HG03108 (cell line): Measurements from ENCODE around the gene ELL.
A peak's percentile ranks its signal among the peaks of the same experiment; 100 is the strongest.

Experiments used
- ATAC-seq: cut with Tn5 transposase; IDR thresholded peaks from one replicate; pipeline ENCODE4 v1.9.1; 2021; ENCODE audit warnings: moderate library complexity; ENCODE audit not compliant: unreplicated experiment

Gene ELL

DNA sequence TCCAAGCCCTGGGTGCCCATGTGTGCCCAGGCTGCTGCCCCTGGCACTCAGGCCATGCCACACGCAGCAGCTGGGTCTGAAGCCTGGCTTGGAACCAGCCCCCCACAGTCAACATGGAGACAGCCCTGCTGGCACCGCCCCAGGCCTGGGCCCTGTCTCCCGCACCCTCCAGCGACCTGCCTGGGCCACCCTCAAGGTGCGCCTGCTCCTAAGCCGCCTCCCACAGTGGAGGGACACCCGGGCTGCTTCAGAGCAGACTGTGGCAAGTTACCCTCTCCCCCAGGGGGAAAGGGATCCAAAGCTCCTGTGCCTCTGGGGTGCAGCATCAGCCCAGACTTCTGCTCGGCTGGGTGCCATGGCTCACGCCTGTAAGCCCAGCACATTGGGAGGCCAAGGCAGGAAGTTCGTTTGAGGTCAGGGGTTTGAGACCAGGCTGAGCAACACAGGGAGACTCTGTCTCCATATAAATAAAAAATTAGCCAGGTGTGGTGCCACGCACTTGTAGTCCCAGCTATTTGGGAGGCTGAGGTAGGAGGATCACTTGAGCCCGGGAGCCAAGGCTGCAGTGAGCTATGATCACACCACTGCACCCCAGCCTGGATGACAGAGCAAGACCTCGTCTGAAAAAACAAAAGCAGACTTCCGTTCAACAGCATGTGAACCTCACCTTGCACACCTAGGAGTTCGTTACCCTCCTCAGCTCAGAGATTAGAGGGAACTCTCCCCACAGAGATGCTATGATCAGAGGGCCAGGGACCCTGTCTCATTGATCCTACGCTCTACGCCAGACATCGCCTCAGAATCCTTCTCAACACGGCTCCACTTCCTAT lies 15.6 kb downstream of the ELL start:
- ATAC-seq: no peak

- no peak for ATAC-seq
Observed at GRCh38 chr19:18504886-18505610, 16.8 kb downstream of the ELL start.

- ATAC-seq: peak; percentile 57
Observed at GRCh38 chr19:18503971-18504885, 17.6 kb downstream of the ELL start.

DNA sequence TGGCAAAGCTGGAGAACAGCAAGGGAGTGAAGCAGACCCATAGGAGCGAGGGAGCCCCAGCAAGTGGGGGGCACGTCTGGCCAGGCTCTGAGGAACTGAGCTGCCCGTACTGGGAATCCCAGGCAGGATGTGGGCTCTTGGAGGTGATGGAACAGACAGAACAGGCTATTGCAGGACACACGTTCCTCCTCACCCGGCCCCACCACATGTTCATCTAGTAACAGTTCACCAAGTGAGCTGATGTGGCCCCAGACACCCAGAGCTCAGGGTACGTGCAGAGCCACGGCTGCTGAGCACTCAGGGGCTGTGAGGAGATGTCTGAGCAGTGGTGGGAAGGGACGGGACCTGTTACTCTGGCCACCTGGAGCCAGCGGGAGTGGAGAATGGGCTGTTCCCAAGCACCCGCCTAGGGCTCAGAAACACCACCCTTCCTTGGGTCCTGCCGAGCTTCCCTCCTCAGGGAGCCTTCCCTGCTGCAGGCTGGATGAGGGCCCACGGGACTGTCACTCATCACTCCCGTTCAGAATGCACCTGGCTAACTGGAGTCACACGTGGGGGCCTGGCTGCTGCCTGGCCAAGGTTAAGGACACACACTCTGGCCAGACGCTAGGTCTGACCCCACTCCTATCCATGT lies 18.4 kb downstream of the ELL start:
- ATAC-seq: no peak

- no peak for ATAC-seq
Observed at GRCh38 chr19:18502638-18503294, 19.1 kb downstream of the ELL start.

DNA sequence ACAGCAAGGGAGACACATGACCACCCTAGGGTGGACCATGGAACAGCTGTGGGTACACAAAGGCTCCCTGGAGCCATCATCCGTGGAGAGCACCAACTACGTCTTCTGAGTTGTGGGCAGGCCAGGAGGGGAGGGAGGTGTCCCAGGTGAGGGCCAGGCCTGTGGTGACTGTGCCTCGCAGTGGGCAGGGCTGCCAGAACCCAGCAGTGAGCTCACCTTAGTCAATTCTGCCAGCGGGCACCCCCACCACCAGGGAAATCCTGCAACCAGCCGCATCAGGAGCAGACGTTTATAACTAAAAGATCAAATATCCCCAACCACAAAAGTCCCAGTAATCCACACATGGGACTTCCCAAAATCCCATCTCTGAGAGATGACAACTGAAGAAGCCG lies 19.6 kb downstream of the ELL start:
- ATAC-seq: no peak

GRCh38 chr19:18501832-18502231 lies 20.0 kb downstream of the ELL start:
- no peak for ATAC-seq

- ATAC-seq: no peak
Observed at GRCh38 chr19:18501351-18501750, 20.5 kb downstream of the ELL start.

- no peak for ATAC-seq
Observed at GRCh38 chr19:18500799-18501198, 21.1 kb downstream of the ELL start.

DNA sequence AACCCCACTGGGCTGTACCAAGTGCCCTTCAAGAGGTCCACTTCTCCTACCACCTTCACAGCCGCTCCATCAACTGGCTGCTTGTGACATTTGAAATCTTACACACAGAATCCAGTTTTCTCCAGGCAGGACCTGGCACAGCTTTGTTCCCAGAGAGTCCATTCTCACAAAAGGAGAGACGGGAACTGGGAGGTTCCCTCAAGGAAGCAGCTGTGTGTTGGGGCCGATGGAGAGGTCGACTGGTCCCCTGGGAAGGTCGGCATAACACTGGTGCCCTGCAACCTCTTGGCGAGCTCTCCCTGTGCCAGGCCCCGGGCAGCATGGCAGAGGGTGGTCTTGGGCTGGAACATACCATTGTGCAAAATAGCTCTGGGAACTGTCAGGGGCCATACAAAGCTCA lies 21.5 kb downstream of the ELL start:
- ATAC-seq: no peak

DNA sequence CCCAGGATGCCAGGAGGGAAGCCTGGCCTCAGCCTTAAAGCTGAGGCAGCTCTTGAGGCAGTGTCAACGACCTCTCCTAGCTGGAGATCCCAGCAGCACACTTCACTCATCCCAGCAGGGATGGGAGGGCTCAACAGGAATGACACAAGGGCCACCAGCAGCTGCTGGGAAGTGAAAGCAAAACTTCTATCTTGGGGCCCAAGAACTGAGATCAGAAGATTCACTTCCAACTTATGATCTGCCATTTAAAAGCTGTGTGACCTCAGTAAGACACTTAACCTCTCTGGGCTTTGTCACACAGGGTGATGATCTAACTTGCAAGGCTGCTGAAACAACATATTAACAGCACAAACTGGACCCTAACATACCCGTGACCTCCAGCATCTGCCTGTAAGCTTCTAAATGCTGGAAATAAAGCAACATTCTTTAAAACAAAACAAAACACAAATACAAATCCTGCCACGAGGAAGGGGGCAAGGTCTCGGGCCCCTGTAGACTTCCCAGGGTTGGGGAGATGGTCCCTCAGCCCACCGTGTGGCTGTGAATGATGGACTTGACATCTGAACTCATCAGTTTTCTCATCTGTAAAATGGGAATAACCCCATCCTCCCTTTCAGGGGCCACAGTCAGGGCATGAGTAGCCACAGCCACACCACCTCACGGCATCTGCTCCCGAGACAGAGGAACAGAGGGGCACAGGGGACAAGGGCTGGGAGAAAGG lies 22.7 kb downstream of the ELL start:
- ATAC-seq: no peak

- no peak for ATAC-seq
Observed at GRCh38 chr19:18496980-18497256, 25.0 kb downstream of the ELL start.

DNA sequence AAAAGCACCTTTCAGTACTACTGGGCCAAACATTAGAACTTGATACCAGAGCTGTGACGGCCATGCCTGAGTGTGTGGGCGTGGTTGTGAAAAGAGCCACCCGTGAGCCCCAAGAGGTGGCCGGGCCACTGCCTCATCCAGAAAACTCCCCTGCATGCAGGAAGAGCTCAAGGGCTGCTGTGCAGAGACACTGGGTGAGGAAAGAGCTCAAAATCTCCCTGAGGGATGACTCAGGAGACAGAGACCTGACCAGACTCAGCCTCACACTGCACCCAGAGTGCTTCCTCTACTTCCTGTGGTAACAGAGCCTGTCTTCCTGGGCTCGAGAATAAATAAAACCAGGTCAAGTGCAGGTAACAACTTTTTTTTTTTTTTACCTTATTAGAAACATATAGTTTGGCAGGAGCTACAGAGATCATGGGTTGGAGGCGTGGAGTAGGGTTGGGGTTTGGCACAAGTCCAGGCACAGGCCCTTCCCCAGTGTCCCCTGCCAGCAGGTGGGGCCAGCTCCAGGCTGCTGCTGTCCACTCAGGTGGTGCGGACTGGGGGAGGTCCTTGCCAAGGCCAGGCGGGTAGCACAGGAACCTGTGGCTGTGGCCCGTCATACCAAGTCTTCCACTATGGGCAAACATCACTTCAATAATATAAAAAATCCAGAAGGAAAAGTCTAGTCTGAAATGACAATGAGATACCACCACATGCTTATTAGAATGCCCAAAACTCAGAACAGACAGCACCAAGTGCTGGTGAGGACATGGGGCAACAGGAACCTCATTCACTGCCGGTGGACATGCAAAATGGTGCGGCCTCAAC lies 25.5 kb downstream of the ELL start:
- ATAC-seq: peak; percentile 59

DNA sequence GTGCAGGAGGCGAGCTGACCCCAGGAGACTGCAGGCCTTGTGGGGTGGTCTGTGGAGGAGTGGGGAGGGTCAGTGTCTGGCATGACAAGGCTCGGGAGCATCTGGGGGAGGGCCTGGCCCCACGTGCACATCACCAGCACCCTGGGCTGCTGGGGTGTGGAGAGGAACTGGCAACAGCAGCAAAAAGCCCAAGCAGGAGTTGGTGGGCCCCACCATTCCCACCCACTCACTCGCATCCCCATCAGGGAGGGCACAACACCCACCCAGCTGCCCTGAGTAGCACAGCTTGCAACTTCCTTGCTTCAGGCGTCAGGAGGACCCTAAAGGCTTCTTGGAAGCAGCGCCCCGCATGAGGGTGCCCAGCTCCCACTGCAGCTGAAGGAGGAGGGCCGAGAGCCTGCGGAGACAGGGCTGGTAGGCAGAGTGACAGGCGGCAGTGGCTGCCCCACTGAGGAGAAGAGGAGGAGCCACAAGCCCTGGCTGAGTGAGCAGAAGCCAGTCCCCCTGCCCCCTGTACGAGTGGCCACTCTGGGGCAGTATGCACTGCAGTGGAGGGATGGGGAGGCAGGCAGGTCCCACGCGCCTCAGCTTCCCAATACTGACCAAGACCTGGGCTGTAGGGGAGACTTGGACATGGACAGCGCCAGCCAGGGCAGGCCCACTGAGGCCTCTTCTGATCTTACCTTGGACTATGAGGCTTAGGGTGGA lies 26.5 kb downstream of the ELL start:
- no peak for ATAC-seq

DNA sequence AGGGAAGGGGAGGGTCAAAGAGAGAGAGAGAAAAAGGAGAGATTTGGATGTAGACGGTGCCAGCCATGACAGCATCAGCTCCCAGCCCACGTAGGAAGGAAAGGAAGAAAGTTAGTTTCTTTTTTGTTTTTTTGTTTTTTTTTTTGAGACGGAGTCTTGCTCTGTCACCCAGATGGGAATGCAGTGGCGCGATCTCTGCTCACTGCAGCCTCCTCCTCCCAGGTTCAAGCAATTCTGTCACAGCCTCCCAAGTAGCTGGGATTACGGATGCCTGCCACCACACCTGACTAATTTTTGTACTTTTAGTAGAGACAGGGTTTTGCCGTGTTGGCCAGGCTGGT lies 27.6 kb downstream of the ELL start:
- no peak for ATAC-seq

DNA sequence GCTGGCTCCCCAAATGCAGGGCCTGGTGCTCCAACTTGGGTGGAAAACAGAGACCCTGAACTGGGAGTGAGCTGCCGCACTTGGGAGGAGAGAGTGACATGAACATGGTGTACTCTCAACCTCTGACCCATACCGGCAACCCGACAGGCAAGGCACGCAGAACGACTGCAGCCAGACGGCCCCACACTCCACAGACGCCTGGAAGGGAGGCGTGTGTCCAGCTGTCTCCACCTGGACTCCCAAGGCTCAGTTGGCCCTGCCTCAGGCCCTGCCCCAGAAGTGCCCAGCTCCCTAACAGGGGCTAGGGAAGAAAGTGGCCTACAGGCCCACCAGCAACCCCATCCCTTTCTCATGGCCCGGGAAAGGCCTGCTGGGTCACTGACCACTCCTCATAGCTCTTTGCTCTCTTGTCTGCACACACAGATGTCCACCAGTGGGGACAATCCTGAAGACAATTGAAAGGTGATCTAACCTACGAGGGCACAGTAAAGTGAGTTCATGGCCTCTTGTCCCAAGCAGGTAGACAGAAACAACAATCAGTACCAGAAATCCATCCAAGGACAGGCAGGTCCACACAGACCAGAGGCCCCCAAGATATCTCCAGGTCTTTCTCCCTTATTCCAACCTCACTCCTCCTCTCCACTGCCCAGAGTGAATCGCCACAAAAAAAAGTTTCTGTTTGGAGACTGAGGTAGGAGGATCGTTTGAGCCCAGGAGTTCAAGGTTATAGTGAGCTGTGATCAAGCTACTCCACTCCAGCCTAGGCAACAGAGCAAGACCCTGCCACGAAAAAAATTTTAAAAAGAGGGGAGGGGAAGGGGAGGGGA lies 28.2 kb downstream of the ELL start:
- ATAC-seq: no peak

GRCh38 chr19:18491995-18492953 lies 29.6 kb downstream of the ELL start:
- ATAC-seq: no peak
